ENCODE data around the gene HIC1. TPM values are rescaled to one million over a fixed set of nuclear protein-coding genes. Genes with fewer than 3 reads are reported as not detected.
A peak's percentile ranks its signal among the peaks of the same experiment; 100 is the strongest.

HIC1 gene
- total and polyA plus RNA-seq, 2 of the 4 experiments (the other 2 are of a cell fraction) = 10.4 to 23.0 TPM

DNA sequence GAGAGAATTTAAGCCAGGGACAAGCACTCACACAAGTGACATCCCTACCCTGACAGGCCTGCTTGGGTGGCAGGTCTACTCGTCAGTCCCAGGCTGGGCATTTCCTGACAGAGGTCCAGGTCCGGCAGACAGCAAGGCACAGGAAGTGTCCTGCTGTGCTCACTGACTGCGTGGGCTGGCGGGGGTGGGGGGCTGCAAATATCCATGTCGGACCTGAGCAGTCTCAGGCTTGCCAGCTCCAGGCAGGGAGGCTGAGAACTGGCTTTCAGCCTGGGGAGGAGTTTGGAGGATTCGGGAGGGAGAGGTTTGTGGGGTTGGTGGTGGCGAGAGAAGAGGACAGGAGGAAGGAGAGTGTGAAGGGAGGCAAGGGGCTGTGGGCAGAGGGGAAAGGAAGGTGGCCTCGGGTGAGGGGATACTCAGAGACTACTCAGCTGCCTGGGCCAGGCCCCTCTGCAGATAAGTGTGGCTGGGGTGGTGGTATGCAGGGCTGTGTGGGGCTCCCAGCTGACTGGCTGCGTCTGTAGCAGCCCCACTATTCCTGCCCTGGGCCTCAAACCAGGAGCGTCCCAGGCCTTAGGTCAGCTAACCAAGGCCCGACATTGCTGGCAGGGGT, 7.8 kb downstream of the HIC1 start:
- no TSS peak for BruUV-seq (replicated peaks)
- Histone ChIP-seq H3K4ac (ENCODE audit: low read depth, low read length) (peak overlapping the region; percentile 90), H3K9ac (ENCODE audit: low read depth, low read length) (peak overlapping the region; percentile 68), H3K56ac (ENCODE audit: extremely low read depth, insufficient read depth, low read length) (peak overlapping the region; percentile 52; the same call in 1 of the 2 replicates), H2AK9ac (replicated peaks; ENCODE audit: low read depth, low read length, poor library complexity) (peak overlapping the region; percentile 89), H3K27ac (ENCODE audit: insufficient read depth, low read length) (peak overlapping the region; percentile 85), H2BK15ac (ENCODE audit: low read depth, low read length) (peak overlapping the region; percentile 72; the same call in 1 of the 3 replicates), H4K20me1 (ENCODE audit: insufficient read depth, low read length) (peaks cover 14% of the 10 kb centered on the region), H3K36me3 (ENCODE audit: control insufficient read depth, insufficient read depth, low read length) (peaks cover 61% of the 10 kb centered on the region), H3K79me1 (ENCODE audit: low read depth in 1 of 2, low read length in 2 of 2) (peaks cover 28 to 88% of the 10 kb centered on the region in 2 experiments), H3K4me1 (ENCODE audit: control insufficient read depth, insufficient read depth, low read length) (peaks cover 75% of the 10 kb centered on the region), H2AFZ (replicated peaks; ENCODE audit: low read length, poor library complexity) (peak overlapping the region; percentile 70), H4K5ac (ENCODE audit: low read depth, low read length) (peak overlapping the region; percentile 88), H3K4me3 (ENCODE audit: insufficient read depth, low read depth, low read length) (no peak overlapping the region), H2BK5ac (ENCODE audit: low read depth, low read length, poor library complexity, severe bottlenecking) (peak overlapping the region; percentile 95), H2AK5ac (ENCODE audit: low read depth, low read length) (peak overlapping the region; percentile 95), H3K27me3 (ENCODE audit: control insufficient read depth, insufficient read depth, low read length) (no peaks in the 10 kb centered on the region), H3K9me1 (ENCODE audit: insufficient read depth, low read length) (peaks cover 37% of the 10 kb centered on the region), H3K14ac (replicated peaks; ENCODE audit: low read depth, low read length) (peak overlapping the region; percentile 85), H3K9me3 (ENCODE audit: control insufficient read depth, insufficient read depth, low read length) (no peaks in the 10 kb centered on the region), H3K18ac (ENCODE audit: low read depth, low read length) (peak overlapping the region; percentile 94), H3K4me2 (ENCODE audit: low read depth, low read length) (peak overlapping the region; percentile 33), H4K8ac (ENCODE audit: low read depth in 2 of 2, low read length in 2 of 2) (peak overlapping the region; percentile 60 to 84), H3K23ac (ENCODE audit: low read depth, low read length) (peak overlapping the region; percentile 95), H4K91ac (ENCODE audit: insufficient read depth, low read depth, low read length) (peak overlapping the region; percentile 90), H2BK20ac (ENCODE audit: low read depth, low read length) (peak overlapping the region; percentile 87; the same call in 1 of the 2 replicates), H2BK120ac (ENCODE audit: low read depth, low read length) (peak overlapping the region; percentile 99)
- no peak for TF ChIP-seq ELK1 (IDR thresholded peaks at IDR 0.05; ENCODE audit: borderline replicate concordance, low read depth, low read length)
- peak; percentile 41 for TF ChIP-seq POLR2A (IDR thresholded peaks at IDR 0.05; ENCODE audit: low read depth, low read length)
- TF ChIP-seq BHLHE40 (IDR thresholded peaks at IDR 0.05; ENCODE audit: low read depth, low read length) = no peak
- TF ChIP-seq SMC3 (IDR thresholded peaks at IDR 0.05; ENCODE audit: low read depth, low read length) = 0 out of 2 replicates have a peak, but pooled peaks have one; percentile 2
- TF ChIP-seq MAFK (IDR thresholded peaks at IDR 0.05; ENCODE audit: low read depth, low read length) = no peak
- CTCF ChIA-PET = no interaction called here
- intact Hi-C loops (cut with micrococcal nuclease) = no loop called here
- in situ Hi-C loops (cut with MboI; ENCODE audit: low sequenced_read_pairs) = loop anchor here (10.0 kb wide), 1 partner anchor 112 kb away; no protein-coding TSS in a partner anchor
- POLR2A ChIA-PET (ENCODE audit: unreplicated experiment) = no interaction called here
- ATAC-seq (ENCODE audit: low read depth) = peak; percentile 7
- peak; percentile 49 for DNase-seq
- dilution Hi-C loops (cut with HindIII; ENCODE audit: low sequenced_read_pairs, unreplicated experiment) = no loop called here
- WGBS, 2 experiments (ENCODE audit: extremely low coverage in 2 of 2, insufficient read length in 1 of 2) = 25% methylated on average over 4 of the region's 11 CpGs; no CpG with 5 or more reads in 1 of the 2 experiments
